Astrocyte (in vitro differentiated cells and primary cell): ENCODE results near the gene CCDC78. TPM values are rescaled to one million over a fixed set of nuclear protein-coding genes. Genes with fewer than 3 reads are reported as not detected.

Experiments
- DNase-seq: peaks from one replicate; pipeline ENCODE4 v3.0.0-alpha.2; 2010; ENCODE audit warnings: low read depth
- FAIRE-seq: peaks from 2 replicates; lab custom pipeline; 2011; peaks lifted over from hg19 to GRCh38; lab: Jason Lieb, UNC
- H2AFZ ChIP-seq: 2 replicates; pipeline ENCODE4 v1.6.0; 2012; ENCODE audit warnings: low read depth, low read length, inconsistent platforms
- H3K27ac ChIP-seq: 2 replicates; pipeline ENCODE4 v1.5.1; 2011; ENCODE audit warnings: low read depth, low read length, inconsistent platforms
- H3K27me3 ChIP-seq: 2 replicates; pipeline ENCODE4 v1.6.0; 2011; ENCODE audit warnings: low read length, inconsistent platforms; ENCODE audit not compliant: insufficient read depth
- H3K36me3 ChIP-seq: 2 replicates; pipeline ENCODE4 v1.5.1; 2011; ENCODE audit warnings: low read length, inconsistent platforms; ENCODE audit not compliant: insufficient read depth
- H3K4me1 ChIP-seq: 2 replicates; pipeline ENCODE4 v1.5.1; 2011; ENCODE audit warnings: low read length, inconsistent platforms; ENCODE audit not compliant: insufficient read depth
- H3K4me2 ChIP-seq: 2 replicates; pipeline ENCODE4 v1.6.0; 2012; ENCODE audit warnings: low read length, inconsistent platforms
- H3K4me3 ChIP-seq: 2 replicates; pipeline ENCODE4 v1.5.1; 2011; ENCODE audit warnings: low read depth, mild to moderate bottlenecking, low read length, inconsistent platforms; ENCODE audit not compliant: insufficient read depth
- H3K79me2 ChIP-seq: 2 replicates; pipeline ENCODE4 v1.6.0; 2012; ENCODE audit warnings: mild to moderate bottlenecking, low read length, inconsistent platforms; ENCODE audit not compliant: insufficient read depth
- H3K9ac ChIP-seq: 2 replicates; pipeline ENCODE4 v1.6.0; 2012; ENCODE audit warnings: mild to moderate bottlenecking, low read length, inconsistent platforms
- H3K9me3 ChIP-seq: 2 replicates; pipeline ENCODE4 v1.5.1; 2012; ENCODE audit warnings: low read depth, mild to moderate bottlenecking, low read length, inconsistent platforms; ENCODE audit not compliant: insufficient read depth
- H4K20me1 ChIP-seq: 2 replicates; pipeline ENCODE4 v1.6.0; 2012; ENCODE audit warnings: low read length, inconsistent platforms; ENCODE audit not compliant: insufficient read depth
- H3K27ac Mint-ChIP-seq: one replicate; pipeline ENCODE4 v1.8.0; 2021; ENCODE audit warnings: mild to moderate bottlenecking, mixed read lengths; ENCODE audit not compliant: unreplicated experiment
- H3K27me3 Mint-ChIP-seq: one replicate; pipeline ENCODE4 v1.8.0; 2021; ENCODE audit warnings: low read depth, mixed read lengths; ENCODE audit not compliant: unreplicated experiment
- H3K36me3 Mint-ChIP-seq: one replicate; pipeline ENCODE4 v1.8.0; 2021; ENCODE audit warnings: low read depth, mixed read lengths; ENCODE audit not compliant: unreplicated experiment
- H3K4me1 Mint-ChIP-seq: one replicate; pipeline ENCODE4 v1.8.0; 2021; ENCODE audit warnings: low read depth, mixed read lengths; ENCODE audit not compliant: unreplicated experiment
- H3K4me3 Mint-ChIP-seq: one replicate; pipeline ENCODE4 v1.8.0; 2021; ENCODE audit warnings: mild to moderate bottlenecking, moderate library complexity, mixed read lengths; ENCODE audit not compliant: unreplicated experiment
- H3K9me3 Mint-ChIP-seq: one replicate; pipeline ENCODE4 v1.8.0; 2021; ENCODE audit warnings: mild to moderate bottlenecking, mixed read lengths; ENCODE audit not compliant: unreplicated experiment
- EZH2 ChIP-seq: IDR thresholded peaks from 2 replicates; pipeline ENCODE4 v1.6.1; 2012; ENCODE audit warnings: mild to moderate bottlenecking, low read length, inconsistent platforms; ENCODE audit not compliant: insufficient read depth
- total RNA-seq: library from RNA; stranded (reverse); gene quantifications from 2 replicates; pipeline ENCODE4 v1.2.1, GENCODE V29; 2021
- TF ChIP-seq, protein P1 (sequence below): IDR thresholded peaks from 2 replicates; pipeline ENCODE4 v1.5.1; 2011; ENCODE audit warnings: low read depth, mild to moderate bottlenecking, inconsistent platforms, low read length, moderate library complexity; ENCODE audit not compliant: insufficient read depth

Gene CCDC78
- total RNA-seq, 1 donor from 2014 or later = 4.7 TPM

DNA sequence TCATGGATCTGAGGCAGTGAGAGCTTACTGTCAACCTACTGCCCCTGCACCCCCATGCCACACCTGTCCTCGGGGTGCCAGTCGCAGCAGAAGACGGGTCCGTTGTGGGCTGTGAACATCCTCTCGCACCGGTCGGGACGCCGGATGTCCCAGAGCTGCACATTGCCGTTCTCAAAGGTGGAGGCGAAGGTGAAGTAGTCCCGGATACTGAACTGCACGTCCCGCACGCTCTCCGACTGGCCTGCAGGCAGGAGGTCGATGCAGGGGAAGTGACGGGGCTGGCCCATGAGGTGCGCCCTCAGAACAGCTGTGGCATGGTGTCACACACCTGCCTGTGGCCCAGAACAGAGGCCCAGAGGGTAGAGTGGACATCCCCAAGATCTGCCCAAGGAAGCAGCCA is 38.7 kb downstream of the CCDC78 start:
- no peak overlapping the region for H3K9ac ChIP-seq
- no peak overlapping the region for H3K4me2 ChIP-seq
- peaks cover 11% of the 10 kb centered on the region for H4K20me1 ChIP-seq
- Mint-ChIP-seq H3K9me3 (no peaks in the 10 kb centered on the region), H3K4me1 (peaks cover 5% of the 10 kb centered on the region), H3K4me3 (no peak overlapping the region), H3K27me3 (peaks cover 5% of the 10 kb centered on the region), H3K36me3 (peaks cover 2% of the 10 kb centered on the region), H3K27ac (no peak overlapping the region)
- DNase-seq (no peak), FAIRE-seq (no peak)
- H3K4me3 ChIP-seq = no peak overlapping the region
- H3K9me3 ChIP-seq = no peaks in the 10 kb centered on the region
- no peak overlapping the region for H3K27ac ChIP-seq
- no peaks in the 10 kb centered on the region for H3K36me3 ChIP-seq
- H3K27me3 ChIP-seq = no peaks in the 10 kb centered on the region
- peaks cover 17% of the 10 kb centered on the region for H3K4me1 ChIP-seq
- peaks cover 55% of the 10 kb centered on the region for H3K79me2 ChIP-seq
- no peak overlapping the region for H2AFZ ChIP-seq
- TF ChIP-seq, protein P1, sequence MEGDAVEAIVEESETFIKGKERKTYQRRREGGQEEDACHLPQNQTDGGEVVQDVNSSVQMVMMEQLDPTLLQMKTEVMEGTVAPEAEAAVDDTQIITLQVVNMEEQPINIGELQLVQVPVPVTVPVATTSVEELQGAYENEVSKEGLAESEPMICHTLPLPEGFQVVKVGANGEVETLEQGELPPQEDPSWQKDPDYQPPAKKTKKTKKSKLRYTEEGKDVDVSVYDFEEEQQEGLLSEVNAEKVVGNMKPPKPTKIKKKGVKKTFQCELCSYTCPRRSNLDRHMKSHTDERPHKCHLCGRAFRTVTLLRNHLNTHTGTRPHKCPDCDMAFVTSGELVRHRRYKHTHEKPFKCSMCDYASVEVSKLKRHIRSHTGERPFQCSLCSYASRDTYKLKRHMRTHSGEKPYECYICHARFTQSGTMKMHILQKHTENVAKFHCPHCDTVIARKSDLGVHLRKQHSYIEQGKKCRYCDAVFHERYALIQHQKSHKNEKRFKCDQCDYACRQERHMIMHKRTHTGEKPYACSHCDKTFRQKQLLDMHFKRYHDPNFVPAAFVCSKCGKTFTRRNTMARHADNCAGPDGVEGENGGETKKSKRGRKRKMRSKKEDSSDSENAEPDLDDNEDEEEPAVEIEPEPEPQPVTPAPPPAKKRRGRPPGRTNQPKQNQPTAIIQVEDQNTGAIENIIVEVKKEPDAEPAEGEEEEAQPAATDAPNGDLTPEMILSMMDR = no peak
- no peak for TF ChIP-seq EZH2

DNA sequence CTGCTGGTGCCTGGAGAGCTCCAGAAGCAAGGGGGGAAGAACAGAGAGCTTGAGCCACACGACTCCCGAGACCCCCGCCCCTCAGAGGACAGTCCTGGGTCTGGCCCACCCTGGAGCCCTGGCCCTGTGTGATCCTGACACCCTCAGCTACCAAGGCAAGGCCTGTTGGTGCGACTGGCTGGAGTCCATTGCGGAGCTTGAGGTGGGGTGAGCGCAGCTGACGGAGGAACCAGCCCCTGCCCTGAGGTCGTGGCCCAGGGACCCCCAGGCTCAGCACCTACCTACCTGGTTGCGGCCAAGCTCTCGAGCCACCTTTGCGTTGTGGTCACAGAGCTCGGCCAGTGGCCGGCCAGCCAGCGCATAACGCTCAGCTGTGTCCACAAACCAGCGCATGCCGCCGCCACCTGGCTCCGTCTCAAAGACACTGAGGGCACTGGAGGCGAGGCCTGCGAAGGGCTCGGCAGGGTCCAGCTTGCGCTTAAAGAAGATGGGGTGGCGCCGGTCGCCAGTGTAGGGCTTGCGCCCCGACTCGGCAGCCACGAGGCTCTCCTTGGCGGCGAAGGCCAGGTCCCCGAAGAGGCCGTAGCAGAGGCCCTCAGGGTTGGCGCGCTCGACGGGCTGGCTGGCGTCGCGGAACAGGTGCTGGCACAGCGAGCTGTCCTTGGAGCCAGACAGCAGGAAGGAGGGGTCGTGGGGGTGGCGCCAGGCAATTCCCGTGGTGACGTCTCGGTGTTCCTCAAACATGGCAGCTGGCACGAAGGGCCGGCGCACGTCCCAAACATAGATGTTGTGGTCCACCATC is 39.6 kb downstream of the CCDC78 start:
- Histone ChIP-seq H4K20me1 (peaks cover 20% of the 10 kb centered on the region), H3K27me3 (no peaks in the 10 kb centered on the region), H3K4me2 (no peak overlapping the region), H3K36me3 (peaks cover 3% of the 10 kb centered on the region), H3K9ac (no peak overlapping the region), H2AFZ (no peak overlapping the region), H3K27ac (no peak overlapping the region), H3K9me3 (no peaks in the 10 kb centered on the region), H3K79me2 (peaks cover 63% of the 10 kb centered on the region), H3K4me3 (no peak overlapping the region), H3K4me1 (peaks cover 23% of the 10 kb centered on the region)
- peaks cover 10% of the 10 kb centered on the region for H3K4me1 Mint-ChIP-seq
- peaks cover 6% of the 10 kb centered on the region for H3K36me3 Mint-ChIP-seq
- DNase-seq (no peak), FAIRE-seq (no peak)
- no peak overlapping the region for H3K4me3 Mint-ChIP-seq
- H3K27ac Mint-ChIP-seq = no peak overlapping the region
- peaks cover 4% of the 10 kb centered on the region for H3K27me3 Mint-ChIP-seq
- H3K9me3 Mint-ChIP-seq = no peaks in the 10 kb centered on the region
- no peak for TF ChIP-seq EZH2
- TF ChIP-seq, protein P1 = no peak

DNA sequence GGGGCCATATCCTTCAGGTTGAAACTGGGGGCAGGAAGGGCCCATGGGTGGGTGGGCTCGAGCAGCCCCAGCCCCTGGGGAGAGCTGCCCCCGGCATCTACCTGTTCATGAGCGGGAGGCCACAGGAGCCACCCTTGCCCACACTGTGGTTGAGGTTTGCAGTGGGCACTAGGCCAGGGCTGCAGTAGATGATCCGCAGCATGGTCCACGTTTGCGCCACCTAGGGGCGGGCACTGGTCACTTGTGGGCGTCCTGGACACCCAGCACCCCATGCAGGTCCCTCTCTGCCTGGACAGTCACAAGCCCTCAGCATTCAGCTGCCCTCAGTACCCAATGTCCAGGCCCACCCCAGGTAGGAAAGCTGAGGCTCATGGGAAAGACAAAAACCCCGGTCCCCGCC is 40.3 kb downstream of the CCDC78 start:
- no peak overlapping the region for H3K27ac Mint-ChIP-seq
- no peak for DNase-seq

More for the DNA sequence above, 40.3 kb downstream of the CCDC78 start:
- H3K9me3 Mint-ChIP-seq = no peaks in the 10 kb centered on the region
- H3K4me2 ChIP-seq = no peak overlapping the region
- no peaks in the 10 kb centered on the region for H3K9me3 ChIP-seq
- H3K36me3 ChIP-seq = peaks cover 3% of the 10 kb centered on the region
- peak overlapping the region; percentile 67 for H3K4me3 Mint-ChIP-seq
- H3K27me3 Mint-ChIP-seq = peaks cover 3% of the 10 kb centered on the region
- no peak overlapping the region for H3K9ac ChIP-seq
- H2AFZ ChIP-seq = no peak overlapping the region
- peaks cover 70% of the 10 kb centered on the region for H3K79me2 ChIP-seq
- H3K27me3 ChIP-seq = no peaks in the 10 kb centered on the region
- H3K4me3 ChIP-seq = no peak overlapping the region
- H3K4me1 ChIP-seq = peaks cover 30% of the 10 kb centered on the region
- TF ChIP-seq, protein P1 = peak; percentile 19
- TF ChIP-seq EZH2 = no peak
- H4K20me1 ChIP-seq = peaks cover 26% of the 10 kb centered on the region
- H3K27ac ChIP-seq = no peak overlapping the region
- peaks cover 14% of the 10 kb centered on the region for H3K4me1 Mint-ChIP-seq
- H3K36me3 Mint-ChIP-seq = peaks cover 10% of the 10 kb centered on the region
- no peak for FAIRE-seq
